Type B pancreatic cell (in vitro differentiated cells): ENCODE measurements around the gene FBXO2. TPM values are rescaled to one million over a fixed set of nuclear protein-coding genes. Genes with fewer than 3 reads are reported as not detected.

Source experiments
- DNase-seq: peaks from one replicate; pipeline ENCODE4 v3.0.0; 2021; ENCODE audit warnings: mixed read lengths; ENCODE audit not compliant: unreplicated experiment; ENCODE audit errors: extremely low spot score
- H3K27ac Mint-ChIP-seq: 2 replicates; pipeline ENCODE4 v1.8.0; 2021; ENCODE audit warnings: mild to moderate bottlenecking, mixed read lengths
- H3K27me3 Mint-ChIP-seq: 2 replicates; pipeline ENCODE4 v1.8.0; 2021; ENCODE audit warnings: mixed read lengths
- H3K36me3 Mint-ChIP-seq: 2 replicates; pipeline ENCODE4 v1.8.0; 2021; ENCODE audit warnings: mixed read lengths
- H3K4me1 Mint-ChIP-seq: one replicate; pipeline ENCODE4 v1.8.0; 2021; ENCODE audit warnings: mixed read lengths; ENCODE audit not compliant: unreplicated experiment
- H3K4me3 Mint-ChIP-seq: 2 replicates; pipeline ENCODE4 v1.8.0; 2021; ENCODE audit warnings: mild to moderate bottlenecking, mixed read lengths
- H3K9me3 Mint-ChIP-seq: 2 replicates; pipeline ENCODE4 v1.8.0; 2021; ENCODE audit warnings: mixed read lengths
- total RNA-seq: library from RNA; stranded (reverse); gene quantifications from 2 replicates; pipeline ENCODE4 v1.2.1, GENCODE V29; 2021; ENCODE audit warnings: low replicate concordance
- TF ChIP-seq, protein P1 (sequence below): fragments of 200-600 bp; sonication (generic); conservative IDR thresholded peaks from 2 replicates; pipeline ENCODE4 v1.5.0; 2021; ENCODE audit warnings: antibody characterized with exemption, mild to moderate bottlenecking

Gene FBXO2
- total RNA-seq, 1 donor from 2014 or later, result 7.4 TPM

DNA sequence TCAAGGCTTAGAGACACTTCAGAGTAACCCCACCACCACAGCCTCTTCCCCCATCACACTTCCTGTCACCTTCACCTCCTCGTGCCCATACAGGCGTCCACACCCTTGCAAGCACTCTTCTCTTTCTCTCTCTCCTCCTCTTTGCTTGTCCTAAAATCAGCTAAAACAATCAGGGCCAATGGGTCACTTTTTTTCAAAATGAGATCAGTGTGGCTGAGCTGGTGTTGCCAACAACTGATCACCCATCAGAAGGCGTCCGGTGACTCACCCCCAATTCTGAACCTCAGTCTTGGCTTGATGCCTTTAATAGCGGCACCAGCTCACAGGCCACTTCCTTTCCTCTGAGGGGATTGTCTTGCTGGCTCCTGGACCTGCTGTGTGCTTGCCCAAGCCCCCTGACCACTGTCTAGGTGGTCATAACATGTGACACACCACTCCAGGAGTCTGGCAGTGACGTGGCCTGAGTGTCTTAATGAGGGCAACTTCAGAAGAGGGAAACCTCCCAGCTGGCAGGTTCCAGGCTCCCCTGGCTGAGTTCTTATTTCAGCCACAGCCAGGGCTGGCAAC lies 38.9 kb upstream of the FBXO2 start:
- no peaks in the 10 kb centered on the region for H3K36me3 Mint-ChIP-seq
- H3K9me3 Mint-ChIP-seq, result no peaks in the 10 kb centered on the region
- peaks cover 21% of the 10 kb centered on the region for H3K4me1 Mint-ChIP-seq
- H3K4me3 Mint-ChIP-seq, result peak overlapping the region; percentile 82
- DNase-seq, result no peak
- H3K27ac Mint-ChIP-seq, result no peak overlapping the region
- H3K27me3 Mint-ChIP-seq, result peaks cover 33% of the 10 kb centered on the region
- TF ChIP-seq, protein P1, sequence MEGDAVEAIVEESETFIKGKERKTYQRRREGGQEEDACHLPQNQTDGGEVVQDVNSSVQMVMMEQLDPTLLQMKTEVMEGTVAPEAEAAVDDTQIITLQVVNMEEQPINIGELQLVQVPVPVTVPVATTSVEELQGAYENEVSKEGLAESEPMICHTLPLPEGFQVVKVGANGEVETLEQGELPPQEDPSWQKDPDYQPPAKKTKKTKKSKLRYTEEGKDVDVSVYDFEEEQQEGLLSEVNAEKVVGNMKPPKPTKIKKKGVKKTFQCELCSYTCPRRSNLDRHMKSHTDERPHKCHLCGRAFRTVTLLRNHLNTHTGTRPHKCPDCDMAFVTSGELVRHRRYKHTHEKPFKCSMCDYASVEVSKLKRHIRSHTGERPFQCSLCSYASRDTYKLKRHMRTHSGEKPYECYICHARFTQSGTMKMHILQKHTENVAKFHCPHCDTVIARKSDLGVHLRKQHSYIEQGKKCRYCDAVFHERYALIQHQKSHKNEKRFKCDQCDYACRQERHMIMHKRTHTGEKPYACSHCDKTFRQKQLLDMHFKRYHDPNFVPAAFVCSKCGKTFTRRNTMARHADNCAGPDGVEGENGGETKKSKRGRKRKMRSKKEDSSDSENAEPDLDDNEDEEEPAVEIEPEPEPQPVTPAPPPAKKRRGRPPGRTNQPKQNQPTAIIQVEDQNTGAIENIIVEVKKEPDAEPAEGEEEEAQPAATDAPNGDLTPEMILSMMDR, result no peak

DNA sequence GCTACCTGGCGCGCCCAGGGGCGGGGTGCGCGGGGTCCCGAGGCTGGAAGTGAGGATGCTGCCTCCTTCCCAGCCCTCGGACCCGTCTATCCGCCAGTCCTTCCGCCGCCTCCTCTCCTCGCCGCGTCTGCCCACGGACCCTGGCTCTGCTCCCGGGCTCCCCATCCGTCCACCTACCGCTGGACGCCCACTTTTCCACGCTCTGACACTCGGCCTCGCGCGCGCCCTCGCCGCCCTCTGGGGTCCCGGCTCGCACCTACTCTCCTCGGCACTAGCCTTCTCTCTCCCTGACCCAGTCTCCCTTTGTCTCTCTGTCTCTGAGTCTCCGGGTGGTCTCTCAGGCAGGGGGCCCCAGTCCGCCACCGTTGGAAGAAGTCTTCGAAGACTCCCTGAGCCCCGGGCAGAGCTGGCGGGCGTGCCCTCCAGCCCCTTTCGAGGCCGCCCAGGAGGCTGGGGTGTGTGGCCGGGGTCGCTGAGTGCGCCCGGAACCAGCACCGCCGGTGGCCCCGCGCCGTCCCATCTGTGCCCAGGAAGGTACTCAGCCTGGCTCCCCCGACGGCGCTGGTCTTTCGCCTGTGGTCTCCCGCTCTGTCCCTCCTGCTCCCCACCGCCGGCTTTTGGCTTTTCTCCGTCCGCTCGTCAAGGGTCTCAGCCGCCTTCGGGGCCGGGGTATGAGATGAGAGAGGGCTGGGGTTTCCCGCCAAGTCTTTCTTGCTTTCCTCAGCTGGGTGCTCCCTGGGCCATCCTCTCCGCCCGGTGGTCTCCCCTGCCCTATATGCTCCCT lies 37.9 kb upstream of the FBXO2 start:
- Mint-ChIP-seq H3K27me3 (peaks cover 33% of the 10 kb centered on the region), H3K36me3 (no peaks in the 10 kb centered on the region), H3K4me3 (peak overlapping the region; percentile 87), H3K4me1 (peaks cover 21% of the 10 kb centered on the region), H3K9me3 (no peaks in the 10 kb centered on the region), H3K27ac (peak overlapping the region; percentile 70)
- TF ChIP-seq, protein P1, result no peak
- DNase-seq, result peak; percentile 65

DNA sequence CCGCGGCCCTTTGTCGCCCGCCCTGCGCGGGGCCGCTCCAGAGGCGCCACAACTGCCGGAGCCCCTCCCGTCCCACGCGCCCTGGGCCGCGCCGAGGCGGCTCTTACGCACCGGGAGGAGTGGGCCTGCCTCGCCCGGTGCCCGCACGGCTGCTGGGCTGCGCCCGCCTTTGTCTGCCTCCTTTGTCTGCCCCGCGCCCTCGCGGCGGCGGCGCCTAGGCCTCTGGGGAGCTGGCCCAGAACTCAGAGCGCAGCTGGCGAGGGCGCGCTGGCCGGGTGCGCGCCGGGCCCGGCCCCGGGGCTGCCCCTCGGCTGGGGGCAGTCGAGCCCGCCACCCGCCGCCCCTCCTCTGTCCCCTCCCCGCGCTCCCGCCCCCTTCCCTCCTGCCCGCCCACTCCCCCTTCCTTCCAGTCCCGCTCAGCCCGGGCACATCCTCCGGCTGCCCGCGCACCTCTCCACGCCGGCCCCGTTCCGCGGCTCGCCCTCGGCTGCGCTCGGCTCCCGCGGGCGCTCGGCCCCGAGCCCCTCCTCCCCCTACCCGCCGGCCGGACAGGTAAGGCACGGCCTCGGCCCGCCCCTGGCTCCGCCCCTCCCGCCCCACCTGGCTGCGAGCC lies 37.2 kb upstream of the FBXO2 start, which contains the start of gene DRAXIN:
TSS of gene DRAXIN (plus strand) at position 409 of the 613 bp plus-strand sequence. CDS start 14,549 bp downstream, outside the sequence.
- peak within 1 kb of the TSS; percentile 87 for H3K4me3 Mint-ChIP-seq
- TF ChIP-seq, protein P1, result no peak
- peaks cover 33% of the 10 kb centered on the region for H3K27me3 Mint-ChIP-seq
- DNase-seq, result no peak
- H3K27ac Mint-ChIP-seq, result peak within 1 kb of the TSS; percentile 71
- H3K4me1 Mint-ChIP-seq, result peaks cover 21% of the 10 kb centered on the region
- H3K9me3 Mint-ChIP-seq, result no peaks in the 10 kb centered on the region
- no peaks in the 10 kb centered on the region for H3K36me3 Mint-ChIP-seq

- H3K4me1 Mint-ChIP-seq, result peaks cover 21% of the 10 kb centered on the region
- TF ChIP-seq, protein P1, result no peak
- peak overlapping the region; percentile 87 for H3K4me3 Mint-ChIP-seq
- peaks cover 33% of the 10 kb centered on the region for H3K27me3 Mint-ChIP-seq
- H3K9me3 Mint-ChIP-seq, result no peaks in the 10 kb centered on the region
- no peaks in the 10 kb centered on the region for H3K36me3 Mint-ChIP-seq
- peak; percentile 82 for DNase-seq
- H3K27ac Mint-ChIP-seq, result peak overlapping the region; percentile 71
Observed at GRCh38 chr1:11690397-11691301, 36.4 kb upstream of the FBXO2 start.

DNA sequence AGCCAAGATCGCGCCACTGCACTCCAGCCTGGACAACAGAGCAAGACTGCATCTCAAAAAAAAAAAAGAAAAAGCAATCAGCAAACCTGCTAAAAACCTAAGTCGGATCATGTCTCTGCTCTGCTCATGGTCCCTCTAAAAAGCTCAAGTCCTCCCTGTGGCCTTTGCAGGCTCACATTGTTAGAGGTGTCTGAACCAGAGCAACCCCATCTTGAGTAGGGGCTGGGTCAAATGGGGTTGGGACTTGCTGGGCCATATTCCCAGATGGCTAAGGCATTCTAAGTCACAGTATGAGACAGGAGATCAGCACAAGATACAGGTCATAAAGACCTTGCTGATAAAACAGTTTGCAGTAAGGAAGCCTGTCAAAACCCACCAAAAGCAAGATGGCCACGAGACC lies 34.3 kb upstream of the FBXO2 start:
- Mint-ChIP-seq H3K27ac (no peak overlapping the region), H3K4me1 (peaks cover 25% of the 10 kb centered on the region), H3K9me3 (no peaks in the 10 kb centered on the region), H3K4me3 (no peak overlapping the region), H3K36me3 (no peaks in the 10 kb centered on the region), H3K27me3 (peaks cover 25% of the 10 kb centered on the region)
- DNase-seq, result no peak
- TF ChIP-seq, protein P1, result no peak
